HG03520 (cell line): ENCODE data around the gene KRT15.

Experiments
- ATAC-seq: cut with Tn5 transposase; IDR thresholded peaks from one replicate; pipeline ENCODE4 v1.9.1; 2021; ENCODE audit warnings: mild to moderate bottlenecking, moderate library complexity; ENCODE audit not compliant: unreplicated experiment

Gene KRT15

DNA sequence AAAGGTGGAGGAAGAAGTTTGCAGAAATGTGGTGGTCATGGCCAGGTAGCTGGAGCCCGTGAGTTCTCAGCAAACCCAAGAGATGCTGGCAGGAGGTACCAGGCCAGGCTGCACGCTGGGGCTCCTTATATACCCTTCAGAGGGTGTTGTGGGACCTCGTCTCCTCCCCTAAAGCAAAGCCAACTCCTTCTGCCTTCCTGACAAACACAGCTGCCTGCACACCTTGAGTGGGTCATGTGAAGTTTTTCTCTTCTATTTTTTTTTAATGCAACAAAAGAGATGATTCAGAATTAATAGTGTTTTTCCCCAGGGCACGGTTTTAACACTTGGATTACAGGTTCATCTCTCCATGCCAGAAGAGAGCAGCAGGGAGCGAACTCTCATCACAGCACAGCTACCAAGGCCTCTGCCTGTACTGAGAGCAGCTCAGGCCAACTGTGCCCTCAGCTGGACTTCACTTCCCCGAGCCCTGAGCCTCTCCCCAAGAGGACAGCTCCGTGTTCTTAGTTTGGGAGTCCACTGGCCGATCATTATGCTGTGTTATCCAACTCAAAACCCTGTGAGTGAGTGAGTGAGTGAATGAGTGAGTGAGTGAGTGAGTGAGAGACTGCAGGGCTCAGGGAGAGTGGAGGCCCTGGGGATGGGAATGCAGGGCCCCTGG lies at the start of gene KRT15:
Gene KRT15, minus strand, starts transcription at position 102 of the 661 bp plus-strand sequence. Its CDS starts 63 bp downstream, at position 39.
- ATAC-seq = no peak

DNA sequence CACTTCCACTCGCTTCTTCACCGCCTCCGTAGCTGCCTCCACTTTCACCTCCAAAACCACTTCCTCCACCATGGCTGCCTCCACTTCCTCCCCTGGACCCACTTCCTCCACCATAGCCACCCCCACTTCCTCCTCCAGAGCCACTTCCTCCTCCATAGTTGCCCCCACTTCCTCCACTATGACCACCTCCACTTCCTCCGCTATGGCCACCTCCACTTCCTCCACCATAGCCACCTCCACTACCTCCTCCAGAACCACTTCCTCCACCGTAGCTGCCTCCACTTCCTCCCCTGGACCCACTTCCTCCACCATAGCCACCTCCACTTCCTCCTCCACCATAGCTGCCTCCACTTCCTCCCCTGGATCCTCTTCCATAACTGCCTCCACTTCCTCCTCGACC lies 48.6 kb upstream of the KRT15 start:
- ATAC-seq = no peak

DNA sequence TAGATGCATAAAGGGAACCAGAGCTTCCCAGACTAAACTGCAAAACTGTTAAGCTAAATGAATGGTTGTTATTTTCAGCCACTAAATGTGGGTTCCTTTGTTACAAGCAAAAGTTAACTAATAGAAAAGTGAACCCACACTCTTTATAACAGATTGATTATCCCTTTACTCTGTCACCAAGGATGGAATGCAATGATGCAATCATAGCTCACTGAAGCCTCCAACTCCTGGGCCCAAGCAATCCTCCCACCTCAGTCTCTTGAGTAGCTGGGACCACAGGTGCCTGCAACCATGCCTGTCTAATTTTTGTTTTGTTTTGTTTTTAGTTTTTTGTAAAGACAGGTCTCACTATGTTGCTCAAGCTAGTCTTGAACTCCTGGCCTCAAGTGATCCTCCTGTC lies 46.6 kb upstream of the KRT15 start:
- no peak for ATAC-seq

DNA sequence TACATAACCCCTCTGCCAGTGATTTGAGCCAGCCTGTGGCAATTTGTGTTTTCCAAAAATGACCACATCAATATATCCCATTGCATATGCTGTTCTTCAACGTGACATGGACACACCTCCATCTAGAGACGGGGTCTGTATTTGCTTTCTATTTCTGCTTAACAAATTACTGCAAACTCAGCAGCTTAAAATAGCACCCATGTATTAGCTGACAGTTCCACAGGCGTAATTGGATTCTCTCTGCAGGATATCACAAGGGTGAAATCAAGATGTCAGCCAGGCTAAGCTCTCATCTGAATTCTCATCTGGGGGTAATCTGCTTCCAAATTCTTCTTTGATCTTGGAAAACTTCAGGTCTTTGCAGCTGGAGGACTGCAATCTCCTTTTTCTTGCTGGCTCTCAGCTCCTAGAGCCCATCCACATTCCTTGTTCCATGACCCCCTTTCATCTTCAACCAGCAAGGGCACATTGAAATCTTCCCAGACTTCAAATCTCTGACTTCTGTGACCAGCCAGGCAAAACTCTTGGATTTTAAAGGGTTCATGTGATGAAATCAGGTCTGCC lies 45.0 kb upstream of the KRT15 start:
- ATAC-seq = no peak

DNA sequence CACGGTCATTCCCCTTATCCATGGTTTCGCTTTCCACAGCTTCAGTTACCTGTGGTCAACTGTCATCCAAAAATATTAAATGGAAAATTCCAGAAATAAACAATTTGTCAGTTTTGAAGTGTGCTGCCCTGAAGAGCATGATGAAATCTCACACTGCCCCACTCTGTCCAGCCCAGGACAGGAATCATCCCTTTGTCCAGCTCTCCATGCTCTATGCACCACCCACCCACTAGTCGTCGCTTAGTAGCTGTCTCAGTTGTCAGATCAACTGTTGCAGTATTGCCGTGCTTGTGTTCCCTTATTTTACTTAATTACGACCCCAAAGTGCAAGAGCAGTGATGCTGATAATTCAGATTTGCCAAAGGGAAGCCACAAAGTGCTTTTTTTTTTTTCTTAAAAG lies 42.9 kb upstream of the KRT15 start:
- no peak for ATAC-seq

DNA sequence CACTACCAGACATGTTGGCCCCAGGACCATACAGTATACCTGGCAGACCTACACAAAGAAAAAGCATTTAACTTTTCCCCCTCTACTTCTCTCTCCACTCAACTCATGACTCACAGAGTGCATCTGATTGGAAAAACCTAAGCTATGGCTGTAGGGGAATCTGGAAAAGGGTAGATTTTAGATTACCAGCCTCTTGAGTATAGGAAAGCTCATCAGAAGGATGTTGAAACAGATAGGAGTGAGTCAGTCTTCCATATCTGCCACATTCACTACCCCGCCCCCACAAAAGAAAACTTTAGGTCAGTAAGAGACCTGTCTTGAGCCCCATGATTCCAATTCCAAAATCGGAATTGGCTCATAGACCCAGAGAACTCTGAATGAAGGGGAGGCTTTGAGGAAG lies 40.9 kb upstream of the KRT15 start:
- ATAC-seq = no peak

DNA sequence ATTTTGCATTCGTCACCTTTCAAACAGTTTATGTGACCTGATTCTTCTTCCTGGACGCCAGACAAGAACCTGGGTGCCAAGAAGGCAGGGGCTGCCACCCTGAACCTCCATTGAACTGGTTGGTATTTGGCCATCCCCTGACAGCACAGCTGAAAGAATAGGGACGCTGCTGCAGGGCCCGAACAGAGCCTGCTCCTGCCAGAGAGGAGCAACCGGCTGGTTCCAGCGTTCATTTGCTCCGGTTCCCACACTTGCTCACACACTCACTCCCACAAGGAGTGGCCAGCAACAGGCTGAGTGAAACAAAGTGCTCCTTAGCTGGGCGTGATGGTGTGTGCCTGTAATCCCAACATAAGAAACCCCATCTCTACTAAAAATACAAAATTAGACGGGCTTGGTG lies 38.2 kb upstream of the KRT15 start:
- ATAC-seq = no peak

DNA sequence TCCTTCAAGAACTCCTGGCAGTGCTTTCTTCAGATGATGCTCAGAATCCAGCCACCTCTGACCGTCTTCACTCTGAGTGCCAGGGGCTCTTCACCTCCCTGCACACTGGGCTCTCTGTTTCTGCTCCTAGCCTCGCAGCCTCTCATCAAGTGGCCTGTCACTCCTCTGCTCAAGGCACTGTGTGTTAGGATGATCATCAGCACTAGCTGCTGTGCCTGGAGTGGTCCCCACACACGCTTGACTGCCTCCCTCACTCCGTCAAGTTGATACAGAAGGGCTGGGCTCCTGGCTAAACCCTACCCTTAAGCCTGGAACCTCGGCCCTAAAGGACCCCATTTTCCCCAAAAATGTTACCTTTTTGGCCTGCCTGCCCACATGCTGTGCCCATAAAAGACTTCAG lies 37.6 kb upstream of the KRT15 start:
- ATAC-seq = no peak

DNA sequence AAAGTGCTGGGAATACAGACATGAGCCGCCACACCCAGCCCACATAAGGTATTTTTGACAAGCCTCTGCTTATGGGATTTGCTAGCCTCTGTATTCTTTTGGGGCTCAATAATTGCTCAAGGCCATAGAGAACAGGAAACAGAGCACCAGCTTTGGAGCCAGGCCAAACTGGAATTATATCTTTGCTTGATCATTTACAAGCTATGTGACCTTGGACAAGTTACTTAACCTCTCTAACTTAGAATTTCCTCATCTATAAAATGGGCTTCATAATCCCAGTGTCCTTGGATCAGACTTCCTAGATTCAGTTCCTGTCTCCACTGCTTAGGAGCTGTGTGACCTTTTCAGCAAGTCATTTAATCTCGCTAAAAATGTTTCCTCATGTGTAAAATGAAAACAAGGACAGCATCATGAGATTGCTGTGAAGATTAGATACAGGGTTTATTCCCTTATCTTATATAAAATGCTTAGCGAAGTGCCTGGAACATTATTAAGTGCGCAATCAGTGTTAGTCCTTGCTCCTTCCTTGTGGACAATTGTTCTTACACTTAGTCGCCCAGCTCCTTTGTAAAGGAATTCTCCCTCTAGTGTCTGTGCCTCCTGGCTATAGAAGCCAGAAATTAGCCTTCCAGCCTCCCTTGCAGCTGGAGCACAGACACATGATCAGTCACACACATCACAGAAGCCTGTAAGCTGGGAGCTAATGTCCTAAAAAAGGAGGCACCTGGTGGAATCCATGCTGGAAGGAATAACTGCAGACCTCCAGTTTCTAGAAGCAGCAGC lies 36.6 kb upstream of the KRT15 start:
- no peak for ATAC-seq

DNA sequence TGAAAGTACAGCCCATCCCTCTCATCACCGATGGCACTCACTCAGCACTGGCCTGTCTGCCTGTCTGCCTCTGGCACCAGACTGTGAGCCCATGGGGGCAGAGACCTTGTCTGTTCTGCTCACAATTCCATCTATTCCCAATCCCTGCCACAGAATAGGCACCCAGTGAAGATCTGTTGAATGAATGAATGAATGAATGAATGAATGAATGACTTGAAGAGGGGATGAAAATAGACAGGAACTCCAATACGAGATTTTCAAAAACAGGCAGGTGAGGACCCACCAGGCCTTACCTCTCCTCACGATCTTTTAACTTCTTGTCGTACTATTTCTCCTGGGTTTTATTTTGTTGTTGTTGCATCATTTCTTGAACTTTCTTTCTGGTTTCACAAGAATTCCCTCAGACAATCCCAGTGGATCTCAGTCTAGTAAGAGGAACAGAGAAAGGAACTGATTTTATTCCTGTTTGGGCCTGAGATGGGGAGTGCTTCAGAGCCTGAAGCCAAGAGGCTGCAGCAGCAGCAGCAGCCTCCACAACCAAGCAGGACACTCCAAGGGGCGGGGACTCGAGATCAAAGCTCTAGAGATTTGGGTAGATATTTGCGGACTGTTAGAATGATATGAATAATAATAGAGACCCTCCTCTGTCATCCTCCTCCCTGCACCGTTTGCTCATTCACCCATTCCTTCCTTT lies 35.4 kb upstream of the KRT15 start:
- ATAC-seq = no peak

DNA sequence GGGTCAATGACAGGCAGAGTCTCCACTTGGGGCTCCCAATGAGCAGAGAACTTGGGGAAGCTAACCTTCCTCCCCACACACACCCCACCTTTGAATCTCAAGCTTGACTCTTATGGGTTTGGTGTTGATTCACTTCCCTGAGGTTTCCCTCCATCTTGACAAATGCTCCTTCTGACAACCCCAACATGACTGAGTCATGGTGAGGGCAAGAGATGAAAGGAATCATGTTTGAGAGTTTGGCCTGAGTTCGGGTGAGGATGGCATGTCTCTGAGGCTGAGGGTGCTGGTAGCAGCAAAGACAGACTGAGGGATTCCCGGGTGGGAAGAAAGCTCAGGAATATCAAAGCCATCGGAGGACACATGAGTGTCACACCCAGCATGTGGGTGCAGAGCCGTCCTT lies 34.5 kb upstream of the KRT15 start:
- ATAC-seq = no peak

DNA sequence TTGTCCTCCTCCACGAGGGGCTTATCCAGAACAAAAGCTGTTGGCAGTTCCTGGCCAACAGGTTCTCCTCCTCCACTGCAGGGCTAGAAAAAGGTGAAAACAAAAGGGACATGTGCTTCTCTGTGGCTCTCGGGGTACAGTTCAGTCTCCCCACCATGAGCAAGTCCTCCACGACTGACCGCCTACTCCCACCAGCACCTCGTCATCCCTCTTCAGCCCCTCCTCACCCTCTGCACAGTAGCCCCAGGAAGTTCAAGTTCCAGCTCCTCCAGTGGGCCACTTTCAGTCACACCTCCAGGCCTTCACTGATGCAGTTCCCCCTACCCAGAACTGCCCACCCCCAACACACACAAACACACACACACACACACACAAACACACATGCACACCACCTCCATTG lies 33.8 kb upstream of the KRT15 start:
- no peak for ATAC-seq

DNA sequence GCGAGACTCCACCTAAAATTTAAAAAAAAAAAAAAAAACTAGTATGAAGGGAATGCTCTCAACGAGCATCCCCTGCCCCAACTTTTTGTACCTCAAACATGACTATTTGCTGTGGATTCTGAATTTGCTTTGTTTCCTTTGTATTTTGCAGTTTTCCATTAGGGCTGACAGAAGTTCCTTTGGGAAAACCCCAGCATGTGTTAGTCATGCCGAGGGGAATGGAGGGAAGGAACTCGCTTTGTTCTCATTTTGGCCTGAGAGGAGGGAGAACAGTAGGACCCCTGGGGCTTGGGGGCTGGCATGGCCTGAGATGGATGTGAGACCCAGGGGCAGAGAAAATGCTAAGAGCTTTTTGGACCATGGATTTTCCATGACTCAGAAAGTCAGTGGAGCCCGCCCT lies 32.7 kb upstream of the KRT15 start:
- no peak for ATAC-seq

DNA sequence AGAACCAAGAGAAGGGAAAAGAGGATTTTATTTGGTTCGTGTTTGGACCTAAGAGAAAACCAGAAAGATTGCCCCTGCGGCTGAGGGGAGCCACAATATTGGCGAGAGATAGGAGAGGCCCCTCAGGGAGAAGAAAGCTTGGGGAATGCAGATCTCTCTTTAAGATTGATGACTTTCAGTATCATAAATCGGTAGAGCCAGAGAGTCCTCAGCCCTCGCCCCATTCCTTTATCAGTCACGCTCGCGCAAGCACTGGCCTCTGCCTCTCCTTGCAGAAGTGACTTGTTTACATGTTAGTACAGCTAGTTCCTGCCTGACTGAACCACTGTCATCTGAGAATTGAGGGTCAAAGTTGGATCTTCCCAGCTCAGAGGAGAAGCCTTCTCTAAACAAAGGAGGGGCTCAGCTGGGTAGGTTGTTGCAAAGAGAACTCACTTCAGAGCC lies 30.9 kb upstream of the KRT15 start:
- no peak for ATAC-seq

DNA sequence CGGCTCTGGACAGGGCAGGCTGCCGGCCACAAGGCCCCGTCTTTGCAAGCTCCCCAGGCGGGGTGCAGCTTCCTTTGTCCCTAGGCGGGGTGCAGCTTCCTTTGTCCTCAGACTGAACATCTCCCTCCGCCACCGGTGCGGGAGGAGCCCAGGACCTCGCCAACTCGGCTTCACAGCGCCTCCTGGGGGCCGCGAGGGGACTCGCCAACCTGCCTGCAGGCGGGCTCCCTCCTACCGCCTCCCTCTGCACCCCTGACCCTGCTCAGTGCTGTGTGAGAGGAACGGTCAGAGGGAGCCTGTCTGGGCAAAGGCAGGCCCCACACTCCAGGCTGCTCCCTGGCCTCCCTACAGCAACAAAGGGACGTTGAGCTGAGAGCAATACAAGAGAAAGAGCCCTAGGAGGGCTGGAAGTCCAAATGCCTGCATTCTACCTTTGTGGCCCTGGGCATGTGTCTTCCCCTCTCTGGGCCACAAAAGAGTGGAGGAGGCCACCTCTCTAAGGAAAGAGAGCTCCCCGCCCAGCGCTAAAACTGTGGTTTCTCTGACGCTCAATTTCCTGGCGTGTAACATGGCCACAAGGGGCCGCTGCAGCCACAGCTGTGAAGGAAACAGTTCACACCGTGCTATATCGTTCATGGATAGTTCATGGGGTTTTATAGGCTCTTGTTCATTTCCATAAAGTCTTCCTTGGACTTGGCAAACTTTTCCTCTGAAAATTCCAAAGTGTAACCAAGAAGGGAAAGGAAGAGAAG lies 30.3 kb upstream of the KRT15 start:
- peak; percentile 61 for ATAC-seq

DNA sequence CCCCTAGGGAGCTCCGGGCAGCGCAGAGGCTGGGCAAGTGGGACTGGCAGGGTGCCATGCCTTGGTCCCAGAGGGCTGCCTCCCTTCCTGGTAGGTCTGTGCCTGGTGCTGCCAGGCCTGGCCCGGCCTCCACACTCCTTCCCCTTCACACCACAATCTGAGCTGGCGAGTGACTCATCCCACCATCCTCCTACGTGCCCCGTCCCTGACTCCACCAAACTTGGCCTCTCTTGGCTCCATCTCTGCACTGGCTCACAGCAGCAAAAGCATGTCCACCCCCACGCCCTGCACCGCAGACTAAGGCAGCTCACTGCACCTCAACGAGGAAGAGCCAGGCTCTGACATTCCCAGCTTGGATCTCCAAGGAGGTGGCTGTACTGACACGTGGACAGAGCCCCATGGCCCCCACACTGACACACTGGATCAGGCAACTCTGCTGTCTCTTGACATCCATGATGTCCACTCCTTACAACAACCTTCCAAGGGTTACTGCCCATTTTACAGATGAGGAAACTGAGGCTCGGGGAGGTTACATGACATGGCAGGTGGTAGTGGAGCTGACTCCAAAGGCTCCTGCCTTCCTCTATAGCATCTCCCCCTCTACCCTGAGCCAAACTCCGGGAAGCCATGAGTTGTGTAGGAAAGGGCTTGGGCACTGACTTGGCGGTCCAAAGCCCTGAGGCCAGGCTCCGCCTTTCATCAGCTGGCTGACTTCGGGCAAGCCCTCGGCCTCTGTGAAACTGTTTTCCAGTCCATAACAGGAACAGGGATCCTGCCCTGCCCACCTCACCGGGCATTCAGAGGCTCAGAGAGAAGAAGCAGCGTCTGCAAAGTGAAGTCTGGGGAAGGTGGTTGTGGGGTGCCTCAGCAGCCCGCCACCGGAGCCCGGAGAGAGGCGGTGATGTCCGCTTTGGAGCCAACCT lies 29.5 kb upstream of the KRT15 start:
- no peak for ATAC-seq

DNA sequence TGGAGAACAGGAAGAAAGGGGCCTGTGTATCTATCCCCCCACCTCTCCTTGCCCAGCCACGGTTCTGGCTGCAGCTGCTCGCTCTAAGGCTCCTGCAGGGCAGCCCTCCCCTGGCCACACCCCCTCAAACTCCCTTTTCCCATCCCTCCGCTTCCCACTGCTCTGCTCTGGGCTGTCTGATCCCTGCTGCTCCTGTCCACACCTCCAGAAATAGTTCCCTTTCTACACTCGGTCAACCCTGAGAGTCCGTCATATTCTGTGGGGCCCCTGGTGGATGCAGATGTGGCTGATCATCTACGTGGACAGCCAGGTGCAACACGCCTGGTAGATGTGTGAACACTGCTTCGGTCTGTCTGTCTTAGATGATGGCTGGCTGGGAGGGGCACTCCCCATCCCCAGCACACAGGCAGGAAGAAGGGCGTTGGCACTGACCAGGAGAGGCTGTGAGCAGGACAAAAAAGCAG lies 28.7 kb upstream of the KRT15 start:
- ATAC-seq = no peak

DNA sequence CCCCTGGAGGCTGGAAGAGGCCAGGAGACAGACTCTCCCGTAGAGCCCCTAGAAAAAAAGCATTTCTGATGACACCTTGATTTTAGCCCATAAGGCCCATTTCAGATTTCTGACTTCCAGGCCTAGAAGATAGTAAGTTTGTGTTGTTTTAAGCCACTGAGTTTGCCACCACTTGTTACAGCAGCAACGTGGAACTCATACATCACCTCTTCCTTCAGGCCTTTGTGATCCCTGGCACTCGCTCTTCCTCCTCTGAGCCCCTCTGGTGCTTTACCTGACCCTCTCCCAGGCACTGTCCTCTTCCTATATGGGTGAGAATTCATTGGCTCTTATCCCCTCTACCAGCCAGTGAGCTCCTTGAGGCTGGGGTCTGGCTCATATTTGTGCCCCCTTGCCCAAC lies 28.1 kb upstream of the KRT15 start:
- ATAC-seq = no peak

DNA sequence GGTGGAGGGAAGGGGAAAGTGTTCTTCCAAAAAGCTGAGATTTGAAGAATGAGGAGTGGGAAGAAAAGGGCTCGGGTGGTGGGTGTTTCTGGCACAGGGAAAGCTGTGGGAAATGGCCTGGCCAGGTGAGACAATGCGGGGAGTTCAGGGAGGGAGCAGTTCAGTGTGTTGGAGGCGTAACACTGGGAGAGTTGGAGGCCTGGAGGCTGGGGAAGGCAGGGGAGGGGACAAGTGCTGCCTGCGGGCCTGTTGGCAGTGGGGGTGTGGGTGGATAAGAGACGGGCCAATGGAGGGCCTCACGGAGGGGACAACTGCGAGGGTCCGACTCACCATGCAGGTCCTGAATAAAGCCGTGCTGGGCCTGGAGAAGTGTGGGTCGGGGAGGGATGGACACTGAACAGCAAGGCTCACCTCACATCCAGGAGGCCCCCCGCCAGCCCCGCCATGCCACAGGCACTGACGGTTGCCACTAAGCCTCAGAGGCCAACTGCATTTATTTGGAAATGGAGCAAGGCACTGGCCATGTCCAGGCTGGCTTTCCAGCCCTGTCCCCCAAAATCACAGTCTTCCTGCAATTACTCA lies 27.2 kb upstream of the KRT15 start:
- ATAC-seq = no peak
